Activated T-helper 2 cell treated with anti-CD3 and anti-CD28 coated beads, Interferon-gamma antibody, Interleukin-2, Interleukin-4, amounts not matched to agents 10 μg/mL and 5 μg/mL and 100 μg/mL, durations not matched to agents 14 hours and 24 hours and 36 hours (primary cell): Measurements from ENCODE around the gene HDAC4. TPM values are rescaled to one million over a fixed set of nuclear protein-coding genes. Genes with fewer than 3 reads are reported as not detected.
"Not testable (repeated sequence)": the region's sequence is repeated elsewhere in the genome, so short reads cannot be mapped to it uniquely, and the experiment has no call there.

ENCODE experiments used
- DNase-seq: peaks from one replicate; pipeline ENCODE4 v3.0.0; 2021; ENCODE audit warnings: low spot score
- H3K27ac Mint-ChIP-seq: one replicate; pipeline ENCODE4 v1.8.0; 2021; ENCODE audit warnings: mixed read lengths
- H3K27me3 Mint-ChIP-seq: one replicate; pipeline ENCODE4 v1.8.0; 2021; ENCODE audit warnings: low read depth, mixed read lengths
- H3K36me3 Mint-ChIP-seq: one replicate; pipeline ENCODE4 v1.8.0; 2021; ENCODE audit warnings: low read depth, mixed read lengths
- H3K4me1 Mint-ChIP-seq: one replicate; pipeline ENCODE4 v1.8.0; 2021; ENCODE audit warnings: low read depth, mixed read lengths
- H3K4me3 Mint-ChIP-seq: one replicate; pipeline ENCODE4 v1.8.0; 2021; ENCODE audit warnings: low read depth, mild to moderate bottlenecking, moderate library complexity, mixed read lengths
- H3K9me3 Mint-ChIP-seq: one replicate; pipeline ENCODE4 v1.8.0; 2021; ENCODE audit warnings: mixed read lengths
- intact Hi-C: fragments of 100-400 bp; cut with micrococcal nuclease; formaldehyde crosslinking; loops from one replicate; pipeline ENCODE4 v1.15.1; 2023
- total RNA-seq: library from RNA; stranded (reverse); gene quantifications from 2 replicates; pipeline ENCODE4 v1.2.3, GENCODE V29; 2022

Gene HDAC4
- 44.8 and 55.3 TPM in 2 replicates for total RNA-seq

- H3K36me3 Mint-ChIP-seq, result peaks cover 23% of the 10 kb centered on the region
- peak within 1 kb of the TSS; percentile 91 for H3K4me3 Mint-ChIP-seq
- H3K27ac Mint-ChIP-seq, result peak within 1 kb of the TSS; percentile 99
- H3K9me3 Mint-ChIP-seq, result no peaks in the 10 kb centered on the region
- DNase-seq, result no peak
- intact Hi-C loops, result loop anchor here (1.0 to 10.0 kb wide), 8 partner anchors 19 to 184 kb away; no protein-coding TSS in a partner anchor
- H3K4me1 Mint-ChIP-seq, result peaks cover 34% of the 10 kb centered on the region
- H3K27me3 Mint-ChIP-seq, result peaks cover 5% of the 10 kb centered on the region
Observed at GRCh38 chr2:239400596-239401066, at the start of gene HDAC4. HDAC4 (minus strand) TSS chr2:239401020; CDS start chr2:239352699, 48,321 bp downstream.

GRCh38 chr2:239449468-239449867, 48.6 kb upstream of the HDAC4 start:
- H3K9me3 Mint-ChIP-seq, result peaks cover 21% of the 10 kb centered on the region
- peak; percentile 2 for DNase-seq
- H3K27ac Mint-ChIP-seq, H3K4me3 Mint-ChIP-seq, H3K4me1 Mint-ChIP-seq, H3K36me3 Mint-ChIP-seq, intact Hi-C loops: not testable (repeated sequence)
- H3K27me3 Mint-ChIP-seq, result peaks cover 30% of the 10 kb centered on the region

GRCh38 chr2:239445771-239446524, 45.1 kb upstream of the HDAC4 start:
- Mint-ChIP-seq H3K27me3 (peaks cover 42% of the 10 kb centered on the region), H3K36me3 (no peaks in the 10 kb centered on the region), H3K4me1 (peaks cover 4% of the 10 kb centered on the region), H3K27ac (no peak overlapping the region), H3K4me3 (no peak overlapping the region), H3K9me3 (no peaks in the 10 kb centered on the region)
- intact Hi-C loops, result no loop called here
- no peak for DNase-seq

- H3K4me1 Mint-ChIP-seq, result peaks cover 4% of the 10 kb centered on the region
- no peak overlapping the region for H3K4me3 Mint-ChIP-seq
- no peaks in the 10 kb centered on the region for H3K9me3 Mint-ChIP-seq
- no peak overlapping the region for H3K27ac Mint-ChIP-seq
- no peaks in the 10 kb centered on the region for H3K36me3 Mint-ChIP-seq
- H3K27me3 Mint-ChIP-seq, result peaks cover 48% of the 10 kb centered on the region
- DNase-seq, result no peak
- intact Hi-C loops, result no loop called here
Observed at GRCh38 chr2:239444626-239445577, 44.1 kb upstream of the HDAC4 start.

GRCh38 chr2:239443666-239444567, 43.1 kb upstream of the HDAC4 start:
- H3K4me1 Mint-ChIP-seq, result peaks cover 4% of the 10 kb centered on the region
- H3K9me3 Mint-ChIP-seq, result no peaks in the 10 kb centered on the region
- H3K36me3 Mint-ChIP-seq, result no peaks in the 10 kb centered on the region
- no peak overlapping the region for H3K4me3 Mint-ChIP-seq
- no peak for DNase-seq
- intact Hi-C loops, result no loop called here
- peaks cover 56% of the 10 kb centered on the region for H3K27me3 Mint-ChIP-seq
- no peak overlapping the region for H3K27ac Mint-ChIP-seq

GRCh38 chr2:239443102-239443620, 42.3 kb upstream of the HDAC4 start:
- DNase-seq, result no peak
- no peaks in the 10 kb centered on the region for H3K9me3 Mint-ChIP-seq
- no peaks in the 10 kb centered on the region for H3K36me3 Mint-ChIP-seq
- no peak overlapping the region for H3K4me3 Mint-ChIP-seq
- H3K27me3 Mint-ChIP-seq, result peaks cover 59% of the 10 kb centered on the region
- peaks cover 4% of the 10 kb centered on the region for H3K4me1 Mint-ChIP-seq
- intact Hi-C loops, result no loop called here
- no peak overlapping the region for H3K27ac Mint-ChIP-seq

- H3K36me3 Mint-ChIP-seq, result no peaks in the 10 kb centered on the region
- peaks cover 4% of the 10 kb centered on the region for H3K4me1 Mint-ChIP-seq
- H3K27me3 Mint-ChIP-seq, result peaks cover 59% of the 10 kb centered on the region
- H3K27ac Mint-ChIP-seq, result no peak overlapping the region
- no peak overlapping the region for H3K4me3 Mint-ChIP-seq
- no peaks in the 10 kb centered on the region for H3K9me3 Mint-ChIP-seq
- no peak for DNase-seq
- intact Hi-C loops, result no loop called here
Observed at GRCh38 chr2:239442192-239442591, 41.4 kb upstream of the HDAC4 start.

GRCh38 chr2:239441261-239442078, 40.6 kb upstream of the HDAC4 start:
- H3K36me3 Mint-ChIP-seq, result no peaks in the 10 kb centered on the region
- H3K27me3 Mint-ChIP-seq, result peaks cover 53% of the 10 kb centered on the region
- no peak for DNase-seq

GRCh38 chr2:239440511-239440959, 39.7 kb upstream of the HDAC4 start:
- Mint-ChIP-seq H3K4me3 (no peak overlapping the region), H3K27ac (no peak overlapping the region)

More at GRCh38 chr2:239441261-239442078, 40.6 kb upstream of the HDAC4 start:
- intact Hi-C loops, result no loop called here
- Mint-ChIP-seq H3K4me1 (peaks cover 4% of the 10 kb centered on the region), H3K4me3 (no peak overlapping the region), H3K9me3 (no peaks in the 10 kb centered on the region), H3K27ac (no peak overlapping the region)

GRCh38 chr2:239439754-239440315, 39.0 kb upstream of the HDAC4 start:
- intact Hi-C loops, result no loop called here
- peaks cover 42% of the 10 kb centered on the region for H3K27me3 Mint-ChIP-seq
- DNase-seq, result no peak
- H3K4me3 Mint-ChIP-seq, result no peak overlapping the region
- H3K4me1 Mint-ChIP-seq, result peaks cover 4% of the 10 kb centered on the region
- H3K27ac Mint-ChIP-seq, result no peak overlapping the region
- H3K9me3 Mint-ChIP-seq, result no peaks in the 10 kb centered on the region
- no peaks in the 10 kb centered on the region for H3K36me3 Mint-ChIP-seq

More at GRCh38 chr2:239440511-239440959, 39.7 kb upstream of the HDAC4 start:
- Mint-ChIP-seq H3K27me3 (peaks cover 44% of the 10 kb centered on the region), H3K4me1 (peaks cover 4% of the 10 kb centered on the region), H3K36me3 (no peaks in the 10 kb centered on the region), H3K9me3 (no peaks in the 10 kb centered on the region)
- intact Hi-C loops, result no loop called here
- no peak for DNase-seq
